Loucy (cell line): Measurements from ENCODE around the gene SLC36A1.

Source experiments
- H2AFZ ChIP-seq: fragments of 200-600 bp; sonication (generic); 2 replicates; pipeline ENCODE4 v1.6.0; 2016; ENCODE audit warnings: antibody characterized with exemption, mild to moderate bottlenecking, low read length, moderate library complexity
- H3F3A ChIP-seq: fragments of 200-600 bp; 2 replicates; pipeline ENCODE4 v1.6.0; 2016; ENCODE audit warnings: antibody characterized with exemption, low read depth, mild to moderate bottlenecking
- H3K27me3 ChIP-seq: fragments of 200-600 bp; sonication (generic); 2 replicates; pipeline ENCODE4 v1.6.1; 2014; ENCODE audit warnings: low read length, mild to moderate bottlenecking; ENCODE audit not compliant: insufficient read depth, poor library complexity, severe bottlenecking
- H3K36me3 ChIP-seq: fragments of 200-600 bp; sonication (generic); 2 replicates; pipeline ENCODE4 v1.6.1; 2016; ENCODE audit warnings: low read length; ENCODE audit not compliant: insufficient read depth
- H3K4me1 ChIP-seq: fragments of 200-600 bp; sonication (generic); 2 replicates; pipeline ENCODE4 v1.5.1; 2014; ENCODE audit warnings: low read length, mild to moderate bottlenecking; ENCODE audit not compliant: insufficient read depth, poor library complexity, severe bottlenecking
- H3K4me2 ChIP-seq: fragments of 200-600 bp; sonication (generic); 2 replicates; pipeline ENCODE4 v1.6.0; 2014; ENCODE audit warnings: antibody characterized with exemption, low read length, low read depth, mild to moderate bottlenecking; ENCODE audit not compliant: poor library complexity, severe bottlenecking
- H3K4me3 ChIP-seq: fragments of 200-600 bp; sonication (generic); 2 replicates; pipeline ENCODE4 v1.5.1; 2014; ENCODE audit warnings: low read length, mild to moderate bottlenecking, mixed read lengths; ENCODE audit not compliant: poor library complexity, severe bottlenecking
- H3K79me2 ChIP-seq: fragments of 200-600 bp; sonication (generic); 2 replicates; pipeline ENCODE4 v1.6.1; 2014; ENCODE audit warnings: low read length; ENCODE audit not compliant: insufficient read depth
- H3K9ac ChIP-seq: fragments of 200-600 bp; sonication (generic); 2 replicates; pipeline ENCODE4 v1.6.0; 2014; ENCODE audit warnings: mild to moderate bottlenecking, low read depth, low read length, moderate library complexity; ENCODE audit not compliant: poor library complexity, severe bottlenecking
- H3K9me2 ChIP-seq: fragments of 200-600 bp; sonication (generic); replicated peaks from 2 replicates; pipeline ENCODE4 v1.6.1; 2016; ENCODE audit warnings: low read depth, low read length, mixed read lengths
- H3K9me3 ChIP-seq: fragments of 200-600 bp; sonication (generic); 2 replicates; pipeline ENCODE4 v1.6.1; 2014; ENCODE audit warnings: mild to moderate bottlenecking, antibody characterized with exemption, low read length, low read depth; ENCODE audit not compliant: insufficient read depth
- H4K20me1 ChIP-seq: fragments of 200-600 bp; sonication (generic); 2 replicates; pipeline ENCODE4 v1.6.0; 2014; ENCODE audit warnings: antibody characterized with exemption, low read length, mild to moderate bottlenecking; ENCODE audit not compliant: insufficient read depth, poor library complexity, severe bottlenecking
- EZH2phosphoT487 ChIP-seq: fragments of 200-600 bp; IDR thresholded peaks from 2 replicates; pipeline ENCODE4 v1.6.1; 2018; ENCODE audit warnings: antibody characterized with exemption, mild to moderate bottlenecking, moderate library complexity, borderline replicate concordance
- TF ChIP-seq, protein P1 (sequence below): fragments of 200-600 bp; sonication (generic); conservative IDR thresholded peaks from 2 replicates; pipeline ENCODE4 v1.5.1; 2014; ENCODE audit warnings: mild to moderate bottlenecking, antibody characterized with exemption, low read length

The SLC36A1 gene

DNA sequence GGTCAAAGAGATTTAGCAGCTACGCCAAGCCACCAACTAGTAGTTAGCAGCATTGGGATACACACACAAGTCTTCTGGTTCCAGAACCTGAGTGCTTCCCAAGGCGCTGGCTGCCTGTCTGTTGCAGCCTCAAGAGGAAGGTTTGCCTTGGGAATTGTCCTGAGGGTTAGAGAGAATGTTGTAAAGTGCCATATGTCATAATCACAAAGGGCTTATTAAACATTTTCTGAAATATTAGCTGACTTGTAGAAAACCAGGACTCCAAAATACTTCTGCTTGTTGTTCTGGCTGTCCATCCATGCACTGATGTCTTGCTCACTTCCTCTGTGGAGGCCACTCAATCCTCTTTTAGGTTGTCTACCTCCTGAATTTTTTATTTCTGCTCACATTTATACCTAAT, 46.3 kb downstream of the SLC36A1 start:
- TF ChIP-seq, protein P1, sequence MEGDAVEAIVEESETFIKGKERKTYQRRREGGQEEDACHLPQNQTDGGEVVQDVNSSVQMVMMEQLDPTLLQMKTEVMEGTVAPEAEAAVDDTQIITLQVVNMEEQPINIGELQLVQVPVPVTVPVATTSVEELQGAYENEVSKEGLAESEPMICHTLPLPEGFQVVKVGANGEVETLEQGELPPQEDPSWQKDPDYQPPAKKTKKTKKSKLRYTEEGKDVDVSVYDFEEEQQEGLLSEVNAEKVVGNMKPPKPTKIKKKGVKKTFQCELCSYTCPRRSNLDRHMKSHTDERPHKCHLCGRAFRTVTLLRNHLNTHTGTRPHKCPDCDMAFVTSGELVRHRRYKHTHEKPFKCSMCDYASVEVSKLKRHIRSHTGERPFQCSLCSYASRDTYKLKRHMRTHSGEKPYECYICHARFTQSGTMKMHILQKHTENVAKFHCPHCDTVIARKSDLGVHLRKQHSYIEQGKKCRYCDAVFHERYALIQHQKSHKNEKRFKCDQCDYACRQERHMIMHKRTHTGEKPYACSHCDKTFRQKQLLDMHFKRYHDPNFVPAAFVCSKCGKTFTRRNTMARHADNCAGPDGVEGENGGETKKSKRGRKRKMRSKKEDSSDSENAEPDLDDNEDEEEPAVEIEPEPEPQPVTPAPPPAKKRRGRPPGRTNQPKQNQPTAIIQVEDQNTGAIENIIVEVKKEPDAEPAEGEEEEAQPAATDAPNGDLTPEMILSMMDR = no peak
- TF ChIP-seq EZH2phosphoT487 = no peak
- Histone ChIP-seq H2AFZ (no peak overlapping the region), H3K4me1 (no peaks in the 10 kb centered on the region), H3F3A (no peaks in the 10 kb centered on the region), H3K36me3 (no peaks in the 10 kb centered on the region), H3K9me3 (no peaks in the 10 kb centered on the region), H3K79me2 (no peaks in the 10 kb centered on the region), H4K20me1 (no peaks in the 10 kb centered on the region), H3K9ac (no peak overlapping the region), H3K27me3 (no peaks in the 10 kb centered on the region), H3K9me2 (no peaks in the 10 kb centered on the region), H3K4me2 (no peak overlapping the region), H3K4me3 (no peak overlapping the region)

DNA sequence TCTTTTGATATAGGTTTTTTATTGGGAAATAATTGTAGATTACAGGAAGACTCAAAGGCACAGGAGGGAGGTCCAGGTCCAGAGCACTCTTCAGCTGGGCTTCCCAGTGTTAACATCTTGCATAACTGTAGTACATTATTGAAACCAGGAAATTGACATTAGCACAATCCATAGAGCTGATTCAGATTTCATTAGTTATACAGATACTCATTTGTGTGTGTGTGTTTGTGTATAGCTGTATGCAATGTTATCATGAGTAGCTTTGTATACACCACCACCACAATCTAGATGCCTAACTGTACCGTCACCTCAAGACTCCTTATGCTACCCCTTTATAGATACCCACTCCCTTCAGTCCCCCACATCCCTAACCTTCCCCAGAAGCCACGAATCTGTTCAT, 47.9 kb downstream of the SLC36A1 start:
- Histone ChIP-seq H3K36me3 (no peaks in the 10 kb centered on the region), H2AFZ (no peak overlapping the region), H4K20me1 (no peaks in the 10 kb centered on the region), H3K79me2 (no peaks in the 10 kb centered on the region), H3K9ac (no peak overlapping the region), H3K9me2 (no peaks in the 10 kb centered on the region), H3K27me3 (no peaks in the 10 kb centered on the region), H3K4me1 (no peaks in the 10 kb centered on the region), H3K4me2 (no peak overlapping the region), H3F3A (no peaks in the 10 kb centered on the region), H3K9me3 (no peaks in the 10 kb centered on the region), H3K4me3 (no peak overlapping the region)
- TF ChIP-seq, protein P1 = no peak
- TF ChIP-seq EZH2phosphoT487 = no peak

GRCh38 chr5:151496041-151496484, 48.7 kb downstream of the SLC36A1 start:
- no peaks in the 10 kb centered on the region for H3K79me2 ChIP-seq
- no peaks in the 10 kb centered on the region for H3F3A ChIP-seq
- no peaks in the 10 kb centered on the region for H4K20me1 ChIP-seq
- TF ChIP-seq EZH2phosphoT487 = no peak
- TF ChIP-seq, protein P1 = no peak
- H2AFZ ChIP-seq = no peak overlapping the region
- H3K4me3 ChIP-seq = no peak overlapping the region
- H3K4me2 ChIP-seq = no peak overlapping the region
- H3K9ac ChIP-seq = no peak overlapping the region
- H3K9me3 ChIP-seq = no peaks in the 10 kb centered on the region
- H3K4me1 ChIP-seq = no peaks in the 10 kb centered on the region
- no peaks in the 10 kb centered on the region for H3K9me2 ChIP-seq
- H3K36me3 ChIP-seq = no peaks in the 10 kb centered on the region
- H3K27me3 ChIP-seq = no peaks in the 10 kb centered on the region
